ENCODE data around the gene ZNG1B.
"Not testable (repeated sequence)": the region's sequence is repeated elsewhere in the genome, so short reads cannot be mapped to it uniquely, and the experiment has no call there.

The ZNG1B gene

DNA sequence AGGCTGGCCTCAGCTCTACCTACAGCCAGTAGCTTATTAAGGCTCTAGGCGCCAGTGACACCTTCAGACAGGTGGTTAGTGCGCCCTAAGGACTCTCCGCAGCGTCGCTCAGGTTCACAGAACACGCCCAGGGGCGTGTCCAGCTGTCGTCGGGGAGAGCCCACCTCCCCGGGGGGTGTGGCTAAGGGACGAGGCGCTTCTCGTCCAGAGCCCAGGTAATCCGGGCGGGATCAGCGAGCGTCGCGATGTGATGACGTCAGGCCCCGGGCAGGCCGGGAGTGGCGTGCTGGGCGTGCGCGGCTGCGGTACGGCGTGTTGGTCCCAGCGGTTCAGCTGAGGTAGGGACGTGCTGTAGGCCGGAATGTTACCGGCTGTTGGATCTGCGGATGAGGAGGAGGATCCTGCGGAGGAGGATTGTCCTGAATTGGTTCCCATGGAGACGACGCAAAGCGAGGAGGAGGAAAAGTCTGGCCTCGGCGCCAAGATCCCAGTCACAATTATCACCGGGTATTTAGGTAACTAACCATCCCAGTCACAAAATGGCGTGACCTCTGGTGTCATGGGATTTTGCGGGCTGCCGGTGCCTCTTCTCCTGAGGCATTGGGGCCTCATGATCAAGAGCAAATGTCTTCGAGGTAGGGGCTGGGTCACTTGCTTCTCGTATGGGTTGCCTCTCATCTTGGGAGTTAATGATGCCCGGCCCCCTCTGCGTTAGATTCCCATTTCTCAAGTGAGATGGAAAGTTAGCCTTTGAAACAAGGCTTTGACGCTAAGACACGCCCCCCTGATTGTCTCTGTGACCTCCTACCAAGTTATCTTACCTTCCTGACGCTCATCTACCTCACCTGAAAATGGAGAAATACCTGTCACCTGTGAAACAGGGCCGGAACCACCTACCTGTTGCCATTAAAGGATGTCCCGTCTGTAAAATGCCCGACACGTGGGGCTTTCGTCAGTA lies at the start of gene ZNG1B:
ZNG1B (plus strand) TSS at position 184 of the 958 bp plus-strand sequence; CDS start at position 362, 178 bp downstream.
- DNase-seq = not testable (repeated sequence)

- DNase-seq = no peak
Observed at GRCh38 chr2:113390124-113390849, 47.2 kb upstream of the ZNG1B start.

GRCh38 chr2:113391073-113391472 lies 46.4 kb upstream of the ZNG1B start:
- no peak for DNase-seq

DNA sequence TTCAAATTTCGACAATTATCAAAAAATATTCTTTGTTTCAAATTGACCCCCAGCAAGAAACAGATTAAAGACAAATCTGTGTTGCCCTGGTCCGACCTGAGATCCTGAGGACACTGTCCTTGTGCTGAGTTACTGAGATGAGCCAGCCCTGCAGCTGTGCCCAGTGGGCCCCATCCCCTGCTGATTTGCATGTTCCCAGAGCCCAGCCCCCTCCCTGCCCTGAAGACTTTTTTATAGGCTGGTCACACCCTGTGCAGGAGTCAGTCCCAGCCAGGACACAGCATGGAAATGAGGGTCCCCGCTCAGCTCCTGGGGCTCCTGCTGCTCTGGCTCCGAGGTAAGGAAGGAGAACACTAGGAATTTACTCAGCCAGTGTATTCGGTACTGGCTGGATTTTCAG lies 31.4 kb upstream of the ZNG1B start:
- no peak for DNase-seq

- no peak for DNase-seq
Observed at GRCh38 chr2:113407446-113408099, 29.9 kb upstream of the ZNG1B start.

GRCh38 chr2:113411725-113412352 lies 25.7 kb upstream of the ZNG1B start:
- not testable (repeated sequence) for DNase-seq

- not testable (repeated sequence) for DNase-seq
Observed at GRCh38 chr2:113412774-113413173, 24.7 kb upstream of the ZNG1B start.

- DNase-seq = not testable (repeated sequence)
Observed at GRCh38 chr2:113431773-113432172, 5.7 kb upstream of the ZNG1B start.

DNA sequence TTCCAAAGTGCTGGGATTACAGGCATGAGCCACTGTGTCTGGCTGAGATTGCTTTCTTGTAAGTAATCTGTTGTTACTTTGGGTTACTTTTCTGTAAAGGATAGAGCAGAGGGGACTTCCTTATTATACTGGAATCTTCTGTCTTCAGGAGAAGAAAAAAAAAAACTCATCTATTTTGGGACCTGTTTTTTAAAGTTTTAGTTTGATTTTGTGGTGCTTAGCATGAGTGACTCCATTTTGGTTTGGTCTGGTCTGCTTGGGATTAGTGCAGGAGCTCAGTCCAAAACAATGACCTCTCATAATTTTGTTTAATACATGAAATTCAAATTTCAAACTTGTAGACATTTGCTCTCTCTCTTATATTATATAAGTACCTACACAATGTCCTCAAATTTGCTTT lies 4.0 kb upstream of the ZNG1B start:
- not testable (repeated sequence) for DNase-seq

DNA sequence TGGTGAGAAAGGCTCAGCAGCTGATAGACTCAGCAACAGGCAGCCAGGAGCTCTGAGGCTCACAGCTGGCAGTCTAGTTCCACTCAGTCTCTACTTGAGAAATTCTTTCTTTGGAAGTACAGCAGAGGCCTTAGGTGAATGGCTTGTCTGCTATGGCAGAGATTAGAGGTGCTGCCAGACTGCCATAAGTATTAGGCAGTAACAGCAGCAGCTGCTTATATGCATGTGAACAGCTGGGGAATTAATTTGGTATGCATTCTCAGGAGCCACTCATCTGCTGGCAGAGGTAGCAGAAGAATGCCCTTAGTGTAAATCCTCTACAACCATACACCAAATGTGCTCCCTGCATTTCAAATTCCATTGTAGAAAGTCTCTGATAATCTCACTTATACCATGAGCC lies 28.3 kb downstream of the ZNG1B start:
- not testable (repeated sequence) for DNase-seq

- not testable (repeated sequence) for DNase-seq
Observed at GRCh38 chr2:113476688-113477368, 39.3 kb downstream of the ZNG1B start.

DNA sequence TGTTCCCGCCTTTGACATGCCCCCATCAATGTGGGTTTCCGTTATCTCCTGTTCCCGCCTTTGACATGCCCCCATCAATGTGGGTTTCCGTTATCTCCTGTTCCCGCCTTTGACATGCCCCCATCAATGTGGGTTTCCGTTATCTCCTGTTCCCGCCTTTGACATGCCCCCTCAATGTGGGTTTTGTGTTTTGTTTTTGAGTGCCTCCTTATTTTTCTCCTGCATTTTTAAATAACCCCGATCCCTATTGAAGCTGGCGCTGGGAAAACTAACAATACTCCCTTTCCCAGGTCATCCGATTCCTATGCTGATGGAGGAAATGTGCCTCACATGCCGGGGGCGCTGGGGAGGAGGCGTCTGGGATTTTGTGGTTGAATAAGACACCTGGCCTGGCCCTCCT lies 59.0 kb downstream of the ZNG1B start:
- DNase-seq = not testable (repeated sequence)

DNA sequence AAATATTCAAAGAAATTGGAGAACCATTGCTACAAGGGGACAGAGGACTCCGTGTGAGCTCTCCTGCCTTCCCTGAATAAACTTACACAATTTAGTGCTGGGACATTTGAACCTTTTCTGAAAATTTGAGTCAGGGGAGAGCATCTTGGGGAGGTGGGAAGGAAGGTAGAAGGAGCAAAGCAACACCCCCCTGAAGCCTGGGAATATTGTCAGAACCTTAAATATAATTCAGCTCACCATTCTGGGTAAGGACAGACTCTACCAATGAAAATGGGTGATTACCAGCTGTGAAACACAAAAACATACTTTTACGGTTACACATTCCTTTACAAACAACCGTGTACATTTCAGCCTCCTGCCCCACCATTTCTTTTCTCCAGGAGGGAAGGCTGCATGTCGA lies 60.9 kb downstream of the ZNG1B start, which contains the start of gene FOXD4L1:
FOXD4L1 (plus strand) TSS at position 301 of the 400 bp plus-strand sequence. CDS start 592 bp downstream, outside the sequence.
- not testable (repeated sequence) for DNase-seq

DNA sequence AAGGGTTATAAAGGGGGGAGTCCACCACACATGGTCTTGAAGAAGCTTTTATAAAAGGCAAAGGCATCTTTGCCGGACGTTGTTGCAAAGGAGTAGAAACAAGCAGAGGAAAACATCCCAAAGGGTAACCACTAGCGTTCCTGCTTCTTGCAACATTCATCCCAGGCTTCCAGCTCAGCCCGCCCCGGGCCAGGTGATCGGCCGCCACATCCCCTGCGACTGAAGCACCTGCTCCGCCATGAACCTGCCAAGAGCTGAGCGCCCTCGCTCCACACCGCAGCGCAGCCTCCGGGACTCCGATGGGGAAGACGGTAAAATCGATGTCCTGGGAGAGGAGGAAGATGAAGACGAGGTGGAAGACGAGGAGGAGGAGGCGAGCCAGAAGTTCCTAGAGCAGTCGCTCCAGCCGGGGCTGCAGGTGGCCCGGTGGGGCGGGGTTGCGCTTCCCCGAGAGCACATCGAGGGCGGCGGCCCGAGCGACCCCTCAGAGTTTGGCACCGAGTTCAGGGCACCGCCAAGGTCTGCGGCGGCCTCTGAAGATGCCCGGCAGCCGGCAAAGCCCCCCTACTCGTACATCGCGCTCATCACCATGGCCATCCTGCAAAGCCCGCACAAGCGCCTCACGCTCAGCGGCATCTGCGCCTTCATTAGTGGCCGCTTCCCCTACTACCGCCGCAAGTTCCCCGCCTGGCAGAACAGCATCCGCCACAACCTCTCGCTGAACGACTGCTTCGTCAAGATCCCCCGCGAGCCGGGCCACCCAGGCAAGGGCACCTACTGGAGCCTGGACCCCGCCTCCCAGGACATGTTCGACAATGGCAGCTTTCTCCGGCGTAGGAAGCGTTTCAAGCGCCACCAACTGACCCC lies 61.8 kb downstream of the ZNG1B start:
- DNase-seq = not testable (repeated sequence)

GRCh38 chr2:113499886-113500722 lies 62.6 kb downstream of the ZNG1B start:
- not testable (repeated sequence) for DNase-seq

- not testable (repeated sequence) for DNase-seq
Observed at GRCh38 chr2:113500723-113501038, 63.2 kb downstream of the ZNG1B start.

GRCh38 chr2:113502216-113503093 lies 65.0 kb downstream of the ZNG1B start:
- not testable (repeated sequence) for DNase-seq

All from nucleus accumbens (tissue), 56 donors.